Endothelial cell (in vitro differentiated cells): ENCODE results near the gene PAX3. TPM values are rescaled to one million over a fixed set of nuclear protein-coding genes. Genes with fewer than 3 reads are reported as not detected.

Experiments used
- DNase-seq: peaks from one replicate; pipeline ENCODE4 v3.0.0; 2021; ENCODE audit warnings: low spot score
- H3K27ac Mint-ChIP-seq: one replicate; pipeline ENCODE4 v1.8.0; 2021; ENCODE audit warnings: mixed read lengths, inconsistent platforms; ENCODE audit not compliant: unreplicated experiment
- H3K27me3 Mint-ChIP-seq: one replicate; pipeline ENCODE4 v1.8.0; 2021; ENCODE audit warnings: mild to moderate bottlenecking, moderate library complexity, mixed read lengths, inconsistent platforms; ENCODE audit not compliant: unreplicated experiment
- H3K36me3 Mint-ChIP-seq: one replicate; pipeline ENCODE4 v1.8.0; 2021; ENCODE audit warnings: mild to moderate bottlenecking, low read depth, mixed read lengths, inconsistent platforms; ENCODE audit not compliant: unreplicated experiment
- H3K4me1 Mint-ChIP-seq: one replicate; pipeline ENCODE4 v1.8.0; 2021; ENCODE audit warnings: mild to moderate bottlenecking, mixed read lengths, inconsistent platforms; ENCODE audit not compliant: unreplicated experiment
- H3K4me3 Mint-ChIP-seq: one replicate; pipeline ENCODE4 v1.8.0; 2021; ENCODE audit warnings: mild to moderate bottlenecking, mixed read lengths, inconsistent platforms; ENCODE audit not compliant: unreplicated experiment
- H3K9me3 Mint-ChIP-seq: one replicate; pipeline ENCODE4 v1.8.0; 2021; ENCODE audit warnings: mixed read lengths, inconsistent platforms; ENCODE audit not compliant: unreplicated experiment
- CTCF ChIP-seq: fragments of 200-600 bp; sonication (generic); IDR thresholded peaks from one replicate; pipeline ENCODE4 v1.5.0; 2021; ENCODE audit warnings: antibody characterized with exemption; ENCODE audit not compliant: unreplicated experiment
- total RNA-seq: library from RNA; stranded (reverse); fragmentation: NEBNext Ultra II Directional; extraction: Animal tissue kit (Norgen Biotek cat#: 25700); gene quantifications from one replicate; pipeline ENCODE4 v1.2.1, GENCODE V29; 2021; ENCODE audit not compliant: unreplicated experiment

Gene PAX3
- total RNA-seq, 1 donor from 2014 or later = 16.5 TPM

GRCh38 chr2:222176890-222177289 lies 121.9 kb downstream of the PAX3 start:
- TF ChIP-seq CTCF = no peak
- no peaks in the 10 kb centered on the region for H3K27me3 Mint-ChIP-seq
- no peaks in the 10 kb centered on the region for H3K9me3 Mint-ChIP-seq
- no peak for DNase-seq
- H3K4me3 Mint-ChIP-seq = no peak overlapping the region
- peaks cover 10% of the 10 kb centered on the region for H3K4me1 Mint-ChIP-seq
- no peaks in the 10 kb centered on the region for H3K36me3 Mint-ChIP-seq
- H3K27ac Mint-ChIP-seq = no peak overlapping the region

GRCh38 chr2:222174450-222174849 lies 124.3 kb downstream of the PAX3 start:
- TF ChIP-seq CTCF = no peak
- DNase-seq = no peak
- Mint-ChIP-seq H3K27me3 (no peaks in the 10 kb centered on the region), H3K4me3 (no peak overlapping the region), H3K9me3 (no peaks in the 10 kb centered on the region), H3K27ac (no peak overlapping the region), H3K4me1 (peaks cover 7% of the 10 kb centered on the region), H3K36me3 (no peaks in the 10 kb centered on the region)

GRCh38 chr2:222169346-222169745 lies 129.5 kb downstream of the PAX3 start:
- no peaks in the 10 kb centered on the region for H3K36me3 Mint-ChIP-seq
- no peaks in the 10 kb centered on the region for H3K27me3 Mint-ChIP-seq
- H3K9me3 Mint-ChIP-seq = no peaks in the 10 kb centered on the region
- H3K27ac Mint-ChIP-seq = no peak overlapping the region
- H3K4me3 Mint-ChIP-seq = no peak overlapping the region
- peaks cover 7% of the 10 kb centered on the region for H3K4me1 Mint-ChIP-seq
- TF ChIP-seq CTCF = no peak
- no peak for DNase-seq

- TF ChIP-seq CTCF = no peak
- Mint-ChIP-seq H3K9me3 (no peaks in the 10 kb centered on the region), H3K36me3 (no peaks in the 10 kb centered on the region), H3K27ac (no peak overlapping the region), H3K27me3 (no peaks in the 10 kb centered on the region), H3K4me3 (no peak overlapping the region), H3K4me1 (peaks cover 7% of the 10 kb centered on the region)
- DNase-seq = no peak
Measured at GRCh38 chr2:222167762-222168161, 131.0 kb downstream of the PAX3 start.

- H3K9me3 Mint-ChIP-seq = no peaks in the 10 kb centered on the region
- no peak overlapping the region for H3K27ac Mint-ChIP-seq
- no peak overlapping the region for H3K4me3 Mint-ChIP-seq
- no peaks in the 10 kb centered on the region for H3K36me3 Mint-ChIP-seq
- no peak for TF ChIP-seq CTCF
- H3K27me3 Mint-ChIP-seq = no peaks in the 10 kb centered on the region
- H3K4me1 Mint-ChIP-seq = peaks cover 9% of the 10 kb centered on the region
- DNase-seq = no peak
Measured at GRCh38 chr2:222160944-222161343, 137.9 kb downstream of the PAX3 start.
